CD4-positive, CD25-positive, alpha-beta regulatory T cell (primary cell): ENCODE measurements around the gene SLC6A19. TPM values are rescaled to one million over a fixed set of nuclear protein-coding genes. Genes with fewer than 3 reads are reported as not detected.
A peak's percentile ranks its signal among the peaks of the same experiment; 100 is the strongest.

Experiments
- ATAC-seq, 2 donors: fragments of 150-1000 bp; cut with Tn5 transposase; one replicate each; pipeline ENCODE4 v1.10.0; 2021; ENCODE audit warnings: low read depth in 2 of 2, moderate number of reproducible peaks in 2 of 2, moderate library complexity in 1 of 2
- DNase-seq, 3 donors: peaks; one replicate each; pipeline versions ENCODE4 v3.0.0 to v3.0.0-alpha.2; 2012 to 2022; ENCODE audit warnings: mixed read lengths in 1 of 3
- H3K27ac ChIP-seq: one replicate; pipeline ENCODE4 v1.7.0; 2013; ENCODE audit warnings: mild to moderate bottlenecking, low read length; ENCODE audit not compliant: insufficient read depth, poor library complexity, severe bottlenecking
- H3K27me3 ChIP-seq: one replicate; pipeline ENCODE4 v1.7.0; 2013; ENCODE audit warnings: low read length; ENCODE audit not compliant: control insufficient read depth, insufficient read depth
- H3K36me3 ChIP-seq: one replicate; pipeline ENCODE4 v1.7.0; 2013; ENCODE audit warnings: mild to moderate bottlenecking, low read length, moderate library complexity; ENCODE audit not compliant: control insufficient read depth, insufficient read depth
- H3K4me1 ChIP-seq: 2 replicates; pipeline ENCODE4 v1.7.0; 2013; ENCODE audit warnings: mild to moderate bottlenecking, low read length; ENCODE audit not compliant: insufficient read depth, control insufficient read depth, poor library complexity, severe bottlenecking
- H3K4me3 ChIP-seq: one replicate; pipeline ENCODE4 v1.7.0; 2013; ENCODE audit warnings: low read depth, mild to moderate bottlenecking, low read length, moderate library complexity
- H3K9me3 ChIP-seq, 2 experiments: 1 replicate in 1 of 2; 2 replicates in 1 of 2; pipeline ENCODE4 v1.7.0; 2013; ENCODE audit warnings: low read length in 2 of 2, mild to moderate bottlenecking in 1 of 2, moderate library complexity in 1 of 2; ENCODE audit not compliant: control insufficient read depth in 2 of 2
- H3K27ac Mint-ChIP-seq, 3 donors: one replicate each; pipeline ENCODE4 v1.8.0; 2020 to 2022; ENCODE audit warnings: mild to moderate bottlenecking in 3 of 3, mixed read lengths in 3 of 3, moderate library complexity in 2 of 3
- H3K27me3 Mint-ChIP-seq: one replicate; pipeline ENCODE4 v1.8.0; 2022; ENCODE audit warnings: mild to moderate bottlenecking, mixed read lengths
- H3K36me3 Mint-ChIP-seq: one replicate; pipeline ENCODE4 v1.8.0; 2020; ENCODE audit warnings: mixed read lengths
- H3K4me1 Mint-ChIP-seq, 4 donors: one replicate each; pipeline ENCODE4 v1.8.0; 2020 to 2022; ENCODE audit warnings: mixed read lengths in 4 of 4, mild to moderate bottlenecking in 1 of 4
- H3K4me3 Mint-ChIP-seq, 4 donors: one replicate each; pipeline ENCODE4 v1.8.0; 2020 to 2022; ENCODE audit warnings: mild to moderate bottlenecking in 4 of 4, mixed read lengths in 4 of 4, moderate library complexity in 3 of 4
- H3K9me3 Mint-ChIP-seq, 7 donors: one replicate each; pipeline ENCODE4 v1.8.0; 2020 to 2022; ENCODE audit warnings: mixed read lengths in 7 of 7, mild to moderate bottlenecking in 3 of 7, moderate library complexity in 2 of 7
- polyA plus RNA-seq, 4 donors: library from polyadenylated mRNA; unstranded; fragments of 300-500 nt; fragmentation: Illumina TruSeq; gene quantifications; one replicate each; pipeline ENCODE4 v1.2.3, GENCODE V29; 2021
- total RNA-seq: library from RNA; stranded (reverse); gene quantifications from one replicate; pipeline ENCODE4 v1.2.3, GENCODE V29; 2022

SLC6A19 gene
- total and polyA plus RNA-seq, 5 donors from 2014 or later, result not detected

- Histone ChIP-seq H3K4me1 (peaks cover under 1% of the 10 kb centered on the region), H3K36me3 (no peaks in the 10 kb centered on the region), H3K27me3 (no peaks in the 10 kb centered on the region), H3K9me3 (no peaks in the 10 kb centered on the region), H3K4me3 (no peak overlapping the region), H3K27ac (no peak overlapping the region)
- DNase-seq, result no peak
- Mint-ChIP-seq H3K36me3 (peaks cover 2% of the 10 kb centered on the region), H3K4me3 (no peak overlapping the region), H3K4me1 (peaks cover 0 to 2% (median 0%) of the 10 kb centered on the region in 4 donors), H3K27me3 (peaks cover 21% of the 10 kb centered on the region), H3K27ac (peak overlapping the region in 1 of 3 donors; percentile 8), H3K9me3 (peaks cover 0 to 2% (median 1%) of the 10 kb centered on the region in 7 donors)
- no peak for ATAC-seq
Measured at GRCh38 chr5:1162751-1163150, 38.6 kb upstream of the SLC6A19 start.

DNA sequence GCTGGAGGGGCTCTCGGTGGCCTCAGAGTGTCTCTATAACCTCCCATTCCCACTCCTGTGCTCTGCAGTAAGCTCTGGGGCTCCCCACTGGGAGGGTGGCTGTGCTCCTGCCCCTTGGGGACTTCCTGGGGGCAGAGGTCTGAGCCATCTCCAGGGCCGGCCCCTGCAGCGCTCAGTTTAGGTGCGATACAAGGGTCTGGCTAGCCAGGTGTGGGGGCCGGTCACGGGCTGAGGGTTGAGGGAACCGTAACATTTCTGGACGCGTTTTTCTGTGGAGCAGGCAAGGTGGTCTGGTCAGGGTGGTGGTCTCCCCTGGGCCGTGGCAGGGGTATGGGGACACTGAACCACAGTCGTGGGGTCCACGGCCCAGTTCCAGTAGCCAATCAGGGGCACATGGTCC lies 38.0 kb upstream of the SLC6A19 start:
- Mint-ChIP-seq H3K9me3 (peaks cover 0 to under 1% (median 0%) of the 10 kb centered on the region in 7 donors), H3K27me3 (peaks cover 15% of the 10 kb centered on the region), H3K27ac (no peak overlapping the region), H3K4me3 (no peak overlapping the region), H3K36me3 (no peaks in the 10 kb centered on the region), H3K4me1 (peaks cover 0 to 8% (median 5%) of the 10 kb centered on the region in 4 donors)
- DNase-seq, result no peak
- Histone ChIP-seq H3K27me3 (no peaks in the 10 kb centered on the region), H3K4me3 (no peak overlapping the region), H3K9me3 (no peaks in the 10 kb centered on the region), H3K36me3 (no peaks in the 10 kb centered on the region), H3K27ac (no peak overlapping the region), H3K4me1 (peaks cover 7% of the 10 kb centered on the region)
- no peak for ATAC-seq

- Histone ChIP-seq H3K4me1 (peaks cover 7% of the 10 kb centered on the region), H3K9me3 (no peaks in the 10 kb centered on the region), H3K27ac (no peak overlapping the region), H3K36me3 (no peaks in the 10 kb centered on the region), H3K27me3 (no peaks in the 10 kb centered on the region), H3K4me3 (no peak overlapping the region)
- Mint-ChIP-seq H3K27ac (no peak overlapping the region), H3K4me3 (no peak overlapping the region), H3K27me3 (peaks cover 11% of the 10 kb centered on the region), H3K4me1 (peaks cover 0 to 8% (median 7%) of the 10 kb centered on the region in 4 donors), H3K9me3 (no peaks in the 10 kb centered on the region), H3K36me3 (no peaks in the 10 kb centered on the region)
- ATAC-seq (no peak), DNase-seq (no peak)
Measured at GRCh38 chr5:1163879-1164278, 37.5 kb upstream of the SLC6A19 start.

DNA sequence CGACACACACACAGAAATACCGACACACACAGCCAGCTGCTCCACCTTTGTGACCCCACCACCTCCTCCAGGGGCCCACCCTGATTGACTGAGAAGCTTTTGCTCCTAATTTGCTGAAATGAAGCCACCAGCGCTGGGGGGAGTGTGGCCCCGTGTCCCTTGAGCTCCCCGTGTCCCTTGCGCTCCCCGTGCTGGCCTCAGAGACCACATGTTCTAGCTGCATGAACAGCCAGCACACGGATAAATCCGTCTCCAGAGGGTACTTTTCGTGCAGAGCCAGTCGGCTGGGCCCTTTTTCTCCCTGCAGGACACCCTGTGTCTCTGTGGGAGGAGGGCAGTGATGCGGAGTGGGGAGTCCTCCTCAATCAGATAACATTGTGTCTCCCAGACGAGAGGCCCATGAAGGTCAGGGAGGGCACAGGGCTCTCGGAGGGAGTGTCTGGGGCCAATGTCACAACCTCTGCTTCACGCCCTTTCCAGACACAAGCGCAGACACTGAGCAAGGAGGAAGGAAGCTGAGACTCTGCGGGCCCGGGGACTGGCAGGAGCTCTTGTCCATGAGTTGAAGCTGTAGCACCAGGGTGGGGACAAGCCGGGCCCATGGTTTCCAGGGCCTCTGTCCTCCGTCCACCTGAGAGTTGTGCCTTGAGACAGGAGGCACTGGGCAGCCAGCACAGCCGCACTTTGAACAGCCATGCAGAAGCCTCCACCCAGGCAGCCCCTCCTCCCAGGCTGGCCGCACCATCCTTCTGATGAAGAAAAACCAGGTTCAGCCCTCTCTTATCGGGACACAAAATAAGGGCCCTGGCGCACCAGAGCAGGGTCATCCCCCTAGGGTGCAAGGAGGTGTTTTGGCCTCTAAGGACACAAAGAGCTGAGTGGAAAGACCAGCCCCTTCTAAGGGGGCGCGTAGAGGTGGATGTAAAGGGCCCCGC lies 36.4 kb upstream of the SLC6A19 start:
- H3K4me3 ChIP-seq, result no peak overlapping the region
- Mint-ChIP-seq H3K9me3 (no peaks in the 10 kb centered on the region), H3K4me1 (peaks cover 0 to 10% (median 7%) of the 10 kb centered on the region in 4 donors), H3K36me3 (no peaks in the 10 kb centered on the region), H3K4me3 (no peak overlapping the region), H3K27ac (no peak overlapping the region), H3K27me3 (peaks cover 5% of the 10 kb centered on the region)
- no peaks in the 10 kb centered on the region for H3K36me3 ChIP-seq
- no peaks in the 10 kb centered on the region for H3K27me3 ChIP-seq
- H3K27ac ChIP-seq, result no peak overlapping the region
- DNase-seq (no peak), ATAC-seq (no peak)
- no peaks in the 10 kb centered on the region for H3K9me3 ChIP-seq
- peaks cover 7% of the 10 kb centered on the region for H3K4me1 ChIP-seq

GRCh38 chr5:1165864-1166263 lies 35.5 kb upstream of the SLC6A19 start:
- no peak overlapping the region for H3K4me3 Mint-ChIP-seq
- ATAC-seq (no peak), DNase-seq (no peak)
- H3K9me3 Mint-ChIP-seq, result no peaks in the 10 kb centered on the region
- Histone ChIP-seq H3K36me3 (no peaks in the 10 kb centered on the region), H3K4me1 (peaks cover 7% of the 10 kb centered on the region), H3K27ac (no peak overlapping the region), H3K27me3 (no peaks in the 10 kb centered on the region), H3K9me3 (no peaks in the 10 kb centered on the region), H3K4me3 (no peak overlapping the region)
- peaks cover 4% of the 10 kb centered on the region for H3K27me3 Mint-ChIP-seq
- no peaks in the 10 kb centered on the region for H3K36me3 Mint-ChIP-seq
- H3K27ac Mint-ChIP-seq, result no peak overlapping the region
- H3K4me1 Mint-ChIP-seq, result peaks cover 0 to 10% (median 7%) of the 10 kb centered on the region in 4 donors

GRCh38 chr5:1166370-1166769 lies 35.0 kb upstream of the SLC6A19 start:
- Mint-ChIP-seq H3K9me3 (no peaks in the 10 kb centered on the region), H3K4me1 (peaks cover 0 to 10% (median 7%) of the 10 kb centered on the region in 4 donors), H3K4me3 (no peak overlapping the region), H3K27ac (no peak overlapping the region), H3K27me3 (peaks cover 4% of the 10 kb centered on the region), H3K36me3 (no peaks in the 10 kb centered on the region)
- H3K27me3 ChIP-seq, result no peaks in the 10 kb centered on the region
- peaks cover 7% of the 10 kb centered on the region for H3K4me1 ChIP-seq
- no peaks in the 10 kb centered on the region for H3K36me3 ChIP-seq
- no peak for ATAC-seq
- no peak for DNase-seq
- H3K27ac ChIP-seq, result no peak overlapping the region
- no peak overlapping the region for H3K4me3 ChIP-seq
- no peaks in the 10 kb centered on the region for H3K9me3 ChIP-seq

DNA sequence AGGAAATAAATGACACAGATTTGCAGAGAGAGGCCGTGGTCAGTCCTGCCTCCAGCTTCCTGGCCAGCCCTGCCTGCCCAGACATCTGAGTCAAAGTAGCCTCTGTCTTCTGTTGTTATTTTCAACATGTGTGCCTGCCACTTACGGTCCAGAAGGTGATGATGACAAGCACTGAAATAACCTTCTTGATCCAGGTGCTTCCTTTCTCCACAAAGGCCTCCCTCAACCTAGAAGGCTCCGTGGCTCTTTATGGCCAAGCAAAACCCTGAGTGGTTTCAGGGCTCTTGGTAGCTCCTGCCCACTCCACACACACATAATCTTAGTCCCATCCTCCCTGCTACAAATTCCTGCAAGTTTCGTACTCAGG lies 34.1 kb upstream of the SLC6A19 start:
- Histone ChIP-seq H3K4me1 (peaks cover 7% of the 10 kb centered on the region), H3K27me3 (no peaks in the 10 kb centered on the region), H3K36me3 (no peaks in the 10 kb centered on the region), H3K27ac (no peak overlapping the region), H3K4me3 (no peak overlapping the region), H3K9me3 (no peaks in the 10 kb centered on the region)
- Mint-ChIP-seq H3K27ac (no peak overlapping the region), H3K4me3 (no peak overlapping the region), H3K4me1 (peaks cover 0 to 10% (median 7%) of the 10 kb centered on the region in 4 donors), H3K27me3 (peaks cover 4% of the 10 kb centered on the region), H3K9me3 (peaks cover 0 to 2% (median 0%) of the 10 kb centered on the region in 7 donors), H3K36me3 (no peaks in the 10 kb centered on the region)
- DNase-seq (no peak), ATAC-seq (no peak)
